ENCODE results near the gene CENPL. TPM values are rescaled to one million over a fixed set of nuclear protein-coding genes. Genes with fewer than 3 reads are reported as not detected.

The CENPL gene
- total RNA-seq, result 7.8 and 25.6 TPM in 2 replicates

DNA sequence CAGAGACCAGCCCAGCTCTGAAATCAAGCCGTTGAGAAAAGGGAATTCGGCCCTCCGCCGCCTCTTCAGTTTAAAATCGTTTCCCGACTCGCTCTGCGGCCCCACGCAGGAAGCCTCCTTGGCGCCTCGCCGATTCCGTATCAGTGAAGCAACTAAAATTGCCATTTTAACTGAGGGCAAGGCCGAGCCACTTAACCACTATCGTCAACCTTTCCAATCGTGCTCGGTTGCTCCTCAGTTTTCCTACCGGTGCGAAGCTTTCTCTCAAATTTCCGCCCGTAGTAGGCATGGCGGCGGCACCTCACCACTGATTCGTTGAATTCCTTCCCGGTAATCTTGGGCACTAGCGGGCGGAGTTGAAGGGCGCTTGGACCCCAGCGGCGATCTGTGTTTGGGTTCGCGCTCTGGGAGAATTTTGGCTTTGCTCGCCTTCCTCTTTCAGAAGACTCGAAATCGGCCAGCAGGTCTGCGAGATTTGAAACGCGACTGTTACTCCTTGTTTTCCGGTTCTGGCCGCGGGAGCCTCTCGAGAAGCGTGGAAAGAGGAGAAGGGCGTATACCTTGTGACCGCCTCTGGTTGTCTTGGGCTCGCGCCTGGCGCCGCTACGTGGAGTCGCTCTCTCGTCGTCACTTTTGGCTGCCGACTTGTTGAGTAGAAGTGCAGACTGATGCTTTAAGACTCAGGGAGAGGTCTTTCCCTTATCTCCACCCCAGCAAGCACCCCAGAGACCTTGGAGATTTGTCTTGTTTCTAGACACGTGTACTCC is at the start of gene CENPL, which contains the start of gene DARS2:
TSS of gene CENPL (minus strand) at position 569 of the 767 bp plus-strand sequence. CDS start 13,584 bp downstream, outside the sequence.
TSS of gene DARS2 (plus strand) at position 359 of the 767 bp plus-strand sequence. CDS start 557 bp downstream, outside the sequence.

DNA sequence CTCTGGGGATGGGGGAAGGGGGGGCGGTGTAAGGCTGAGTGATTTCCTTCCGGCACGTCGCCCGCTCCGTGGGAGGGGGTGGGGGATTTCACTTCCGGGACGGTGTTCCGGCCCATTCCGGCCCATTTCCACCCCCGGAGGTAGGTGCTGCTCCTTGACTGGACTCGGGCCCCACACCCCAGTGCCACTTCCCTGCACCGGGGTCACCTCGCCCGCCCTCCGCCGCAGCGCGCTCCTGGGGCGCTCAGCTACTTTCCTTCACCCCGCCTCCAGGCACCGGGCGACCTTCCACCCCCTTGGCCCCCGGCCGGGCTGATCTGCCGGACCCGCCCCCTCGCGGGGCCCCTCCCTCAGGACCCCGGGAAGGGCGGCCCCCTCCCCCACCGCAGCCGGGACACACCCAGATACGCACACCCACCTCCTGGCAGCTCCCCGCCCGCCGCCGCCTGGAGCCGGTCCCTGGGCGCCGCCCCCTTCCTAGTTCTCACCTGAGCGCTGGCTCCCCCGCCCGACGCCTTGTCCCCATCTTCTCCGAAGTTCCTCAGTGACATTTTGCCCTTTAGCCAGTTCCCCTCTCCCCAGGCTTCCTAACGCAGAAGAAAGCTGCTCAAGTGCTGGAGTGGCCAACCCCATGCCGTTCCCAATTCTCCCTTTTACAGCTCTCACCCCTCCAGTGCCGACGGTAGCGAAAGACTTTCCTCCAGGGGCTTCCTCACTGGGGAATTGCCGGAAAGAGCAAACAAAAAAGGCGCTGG is 43.8 kb upstream of the CENPL start, which contains the start of gene ZBTB37:
TSS of gene ZBTB37 (plus strand) at position 115 of the 755 bp plus-strand sequence. CDS start 1,846 bp downstream, outside the sequence.

DNA sequence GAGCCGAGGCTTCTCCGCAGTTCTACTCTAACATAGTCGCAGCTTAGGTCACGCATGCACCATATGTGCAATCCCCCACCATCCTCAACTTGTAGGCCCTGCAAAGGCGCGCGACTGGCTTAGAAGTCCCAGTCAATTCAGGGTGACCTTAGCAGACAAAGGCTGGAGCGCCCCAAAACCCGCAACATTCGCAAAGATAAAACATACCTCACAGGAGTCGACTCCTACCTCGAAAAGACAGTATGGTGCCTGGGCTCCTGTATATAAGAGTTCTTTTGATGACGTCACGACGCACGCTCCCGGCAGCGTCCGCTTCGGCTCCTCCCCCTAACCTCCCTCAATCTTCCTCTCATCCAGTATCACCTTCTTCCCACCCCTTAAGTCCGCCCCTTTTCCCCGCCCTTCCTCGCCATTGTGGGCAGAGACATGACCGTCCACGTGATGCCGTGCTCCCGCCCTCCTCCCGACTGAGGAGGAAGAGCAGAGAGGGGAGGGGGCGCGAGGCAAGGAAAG is 43.1 kb upstream of the CENPL start, which contains the start of gene GAS5:
TSS of gene GAS5 (minus strand) at position 237 of the 513 bp plus-strand sequence.

Other genes starting within 250 kb of the CENPL start
- not detected in 2 replicates for gene SLC9C2, start 221.8 kb downstream of the CENPL start, total RNA-seq
- not detected in 2 replicates for gene TEX50, start 189.5 kb downstream of the CENPL start, total RNA-seq
- 0.29 and 0.83 TPM in 2 replicates for gene ANKRD45, start 155.0 kb downstream of the CENPL start, total RNA-seq
- gene KLHL20, start 109.9 kb downstream of the CENPL start, total RNA-seq, result 41.0 and 52.9 TPM in 2 replicates
- 20.0 and 31.0 TPM in 2 replicates for gene DARS2, start 210 bp downstream of the CENPL start, total RNA-seq
- 325 and 387 TPM in 2 replicates for gene GAS5, start 43.1 kb upstream of the CENPL start, total RNA-seq
- 7.6 and 8.6 TPM in 2 replicates for gene ZBTB37, start 43.5 kb upstream of the CENPL start, total RNA-seq
- 0.17 TPM in 1 of 2 replicates, not detected in the other for gene SERPINC1, start 92.4 kb upstream of the CENPL start, total RNA-seq
- 19.4 and 24.4 TPM in 2 replicates for gene RC3H1, start 197.5 kb upstream of the CENPL start, total RNA-seq